HepG2 (cell line): Measurements from ENCODE around the gene TNIP1. TPM values are rescaled to one million over a fixed set of nuclear protein-coding genes. Genes with fewer than 3 reads are reported as not detected.

Source experiments
- ATAC-seq: fragments of 200-7000 bp; cut with Tn5 transposase; 3 replicates; pipeline ENCODE4 v1.9.1; 2020; ENCODE audit warnings: mild to moderate bottlenecking, moderate library complexity
- BruUV-seq: library from RNA; stranded (reverse); fragments of 400-500 nt; replicated peaks from 2 replicates; lab custom pipeline; 2021; lab: Mats Ljungman, UMichigan
- CTCF ChIA-PET: fragments of 300-600 bp; formaldehyde crosslinking; extraction: SDS; loops from one replicate; lab custom pipeline; 2021; ENCODE audit warnings: low total read pairs, inconsistent platforms, low intra/inter-chr PET ratio; lab: Yijun Ruan, JAX
- POLR2A ChIA-PET: fragments of 350-600 bp; sonication (Branson Sonifier 250); formaldehyde crosslinking; loops from one replicate; lab custom pipeline; 2020; ENCODE audit warnings: antibody characterized with exemption, inconsistent platforms; lab: Yijun Ruan, JAX
- DNase-seq: peaks from one replicate; pipeline ENCODE4 v3.0.0-alpha.2; 2015; ENCODE audit warnings: low spot score
- FAIRE-seq: peaks from 3 replicates; lab custom pipeline; 2011; peaks lifted over from hg19 to GRCh38; lab: Jason Lieb, UNC
- H2AFZ ChIP-seq: one replicate; pipeline ENCODE4 v1.6.1; 2011; ENCODE audit warnings: low read length, inconsistent platforms
- H3K27ac ChIP-seq: fragments of 300-600 bp; 3 replicates; pipeline ENCODE4 v1.8.0; 2011; ENCODE audit warnings: mixed run types, mild to moderate bottlenecking, mixed read lengths, low read length, inconsistent platforms; ENCODE audit not compliant: insufficient read depth; ENCODE audit errors: extremely low read length
- H3K27me3 ChIP-seq, 2 experiments: fragments of 200-600 bp in 1 of 2; 2 replicates in 1 of 2; 3 replicates in 1 of 2; pipeline versions ENCODE4 v1.6.0 to v1.8.0; 2011; ENCODE audit warnings: low read length in 2 of 2, mild to moderate bottlenecking in 2 of 2, moderate library complexity in 2 of 2, inconsistent platforms in 1 of 2; ENCODE audit not compliant: insufficient read depth in 2 of 2, control insufficient read depth in 1 of 2
- H3K36me3 ChIP-seq, 2 experiments: fragments of 200-600 bp in 1 of 2; replicated peaks in 1 of 2; 2 replicates in 1 of 2; 3 replicates in 1 of 2; pipeline versions ENCODE4 v1.5.1 to v1.8.0; 2011; ENCODE audit warnings: low read length in 2 of 2, inconsistent platforms in 1 of 2; ENCODE audit not compliant: insufficient read depth in 2 of 2, control insufficient read depth in 1 of 2
- H3K4me1 ChIP-seq: 2 replicates; pipeline ENCODE4 v1.5.1; 2012; ENCODE audit warnings: low read length, inconsistent platforms; ENCODE audit not compliant: insufficient read depth
- H3K4me2 ChIP-seq: 2 replicates; pipeline ENCODE4 v1.6.0; 2011; ENCODE audit warnings: low read depth, low read length, inconsistent platforms
- H3K4me3 ChIP-seq, 3 experiments: fragments of 200-600 bp in 1 of 3; sonication (generic), shearing (Covaris generic) in 1 of 3; replicated peaks in 1 of 3; 2 replicates each; pipeline ENCODE4 v1.5.1; 2011 to 2016; ENCODE audit warnings: low read length in 3 of 3, inconsistent platforms in 2 of 3, low read depth in 2 of 3, mild to moderate bottlenecking in 2 of 3, control low read depth in 1 of 3, mixed read lengths in 1 of 3; ENCODE audit not compliant: insufficient read depth in 1 of 3
- H3K79me2 ChIP-seq: one replicate; pipeline ENCODE4 v1.6.1; 2011; ENCODE audit warnings: low read length, inconsistent platforms; ENCODE audit not compliant: insufficient read depth
- H3K9ac ChIP-seq: 2 replicates; pipeline ENCODE4 v1.6.0; 2011; ENCODE audit warnings: mild to moderate bottlenecking, low read depth, low read length, inconsistent platforms; ENCODE audit not compliant: insufficient read depth
- H3K9me3 ChIP-seq: 2 replicates; pipeline ENCODE4 v1.5.1; 2012; ENCODE audit warnings: mild to moderate bottlenecking, low read length
- H4K20me1 ChIP-seq: 2 replicates; pipeline ENCODE4 v1.6.0; 2011; ENCODE audit warnings: inconsistent platforms, mild to moderate bottlenecking, low read length, moderate library complexity; ENCODE audit not compliant: insufficient read depth
- ETV5 ChIP-seq: IDR thresholded peaks from 2 replicates; pipeline ENCODE4 v1.6.1; 2018; ENCODE audit warnings: missing biosample characterization, missing genetic modification reagents, inconsistent platforms, borderline replicate concordance
- FOXO4 ChIP-seq: sonication (generic); formaldehyde crosslinking; conservative IDR thresholded peaks from 2 replicates; pipeline ENCODE4 v1.8.1; 2023; ENCODE audit warnings: missing genetic modification reagents
- FOXP4 ChIP-seq: sonication (generic); formaldehyde crosslinking; IDR thresholded peaks from 2 replicates; pipeline ENCODE4 v1.4.0; 2020; ENCODE audit warnings: missing genetic modification reagents
- HHEX ChIP-seq: IDR thresholded peaks from 2 replicates; pipeline ENCODE4 v1.6.1; 2016; ENCODE audit warnings: control low read depth
- SKI ChIP-seq: fragments of 450-650 bp; IDR thresholded peaks from one replicate; pipeline ENCODE4 v1.6.1; 2018; ENCODE audit warnings: mild to moderate bottlenecking; ENCODE audit not compliant: partially characterized antibody
- SP140L ChIP-seq: sonication (generic); formaldehyde crosslinking; IDR thresholded peaks from 2 replicates; pipeline ENCODE4 v1.4.0; 2020; ENCODE audit warnings: missing genetic modification reagents, borderline replicate concordance
- SRSF1 ChIP-seq: fragments of 200-400 bp; formaldehyde crosslinking; optimal IDR thresholded peaks from 2 replicates; pipeline ENCODE3; 2017; ENCODE audit warnings: mild to moderate bottlenecking, low read depth, low read length, moderate library complexity
- ZNF253 ChIP-seq: sonication (generic); formaldehyde crosslinking; IDR thresholded peaks from 2 replicates; pipeline ENCODE4 v1.8.0; 2022; ENCODE audit warnings: mild to moderate bottlenecking, missing genetic modification reagents, borderline replicate concordance
- ZNF572 ChIP-seq: sonication (generic); formaldehyde crosslinking; IDR thresholded peaks from 2 replicates; pipeline ENCODE4 v1.5.1; 2020; ENCODE audit warnings: mild to moderate bottlenecking, missing genetic modification reagents
- ZNF644 ChIP-seq: IDR thresholded peaks from 2 replicates; pipeline ENCODE4 v1.6.1; 2016; ENCODE audit warnings: low read depth
- ZNF781 ChIP-seq: sonication (generic); formaldehyde crosslinking; IDR thresholded peaks from 2 replicates; pipeline ENCODE4 v1.5.1; 2020; ENCODE audit warnings: borderline replicate concordance, mild to moderate bottlenecking, missing genetic modification reagents; ENCODE audit errors: not compliant biosample characterization
- whole genome bisulfite sequencing: methylation state at CpG from one replicate; pipeline ENCODE4 v1.1.6; 2017; ENCODE audit warnings: low lambda C conversion rate; 5-methylcytosine and 5-hydroxymethylcytosine counted together
- in situ Hi-C: cut with HindIII; loops from 2 replicates; pipeline ENCODE4 v1.10.0; 2017; ENCODE audit warnings: low pct_unique_long_range_greater_than_20kb; ENCODE audit not compliant: extremely low pct_ligation_motif_present
- intact Hi-C: fragments of 100-400 bp; cut with micrococcal nuclease; formaldehyde crosslinking; loops from one replicate; pipeline ENCODE4 v1.10.0; 2022; ENCODE audit not compliant: unreplicated experiment
- polyA plus RNA-seq, 8 experiments: library from polyadenylated mRNA; depleted of rRNA in 3 of 8; stranded (reverse) in 7 of 8; unstranded in 1 of 8; fragments of >200 nt; fragmentation: Illumina TruSeq in 4 of 8; extraction: Trizol in 4 of 8; gene quantifications; 2 replicates each; pipeline versions ENCODE4 v1.2.1 to v1.2.3, GENCODE V29; 2011 to 2016; ENCODE audit warnings: low read depth in 4 of 8, missing spikeins in 1 of 8, mixed read lengths in 1 of 8; ENCODE audit not compliant: insufficient read depth in 1 of 8
- total RNA-seq, 5 experiments: library from RNA; depleted of rRNA; stranded (reverse); fragments of >200 nt; fragmentation: Illumina TruSeq; extraction: Trizol; gene quantifications; 2 replicates each; pipeline ENCODE4 v1.2.3, GENCODE V29; 2016; ENCODE audit warnings: low read depth in 1 of 5

TNIP1 gene
- total and polyA plus RNA-seq, 2 of the 13 experiments (the other 11 are each of a cell fraction or from before 2014, with no cell fraction given) = 26.2 to 45.9 TPM

GRCh38 chr5:151066920-151067319, 13.9 kb downstream of the TNIP1 start:
- Histone ChIP-seq H4K20me1 (peaks cover 67% of the 10 kb centered on the region; the same call in 1 of the 2 replicates), H3K27me3 (no peaks in the 10 kb centered on the region), H3K36me3 (peaks cover 28 to 62% of the 10 kb centered on the region in 2 experiments), H3K9ac (no peak overlapping the region), H3K4me2 (no peak overlapping the region), H3K4me3 (no peak overlapping the region), H3K9me3 (no peaks in the 10 kb centered on the region), H3K4me1 (peaks cover 47% of the 10 kb centered on the region), H3K79me2 (peaks cover 74% of the 10 kb centered on the region), H3K27ac (no peak overlapping the region), H2AFZ (no peak overlapping the region)
- 95% methylated on average over 6 of the region's 6 CpGs for WGBS
- CTCF ChIA-PET = no interaction called here
- FAIRE-seq (no peak), DNase-seq (no peak), ATAC-seq (no peak)
- POLR2A ChIA-PET = no interaction called here
- TF ChIP-seq SP140L = no peak
- no peak for TF ChIP-seq SKI
- no peak for TF ChIP-seq HHEX (CRISPR knock-in tag)
- TF ChIP-seq ZNF253 (CRISPR knock-in tag) = no peak
- no peak for TF ChIP-seq SRSF1
- TF ChIP-seq ZNF572 = no peak
- TF ChIP-seq ZNF781 (CRISPR knock-in tag) = no peak
- TF ChIP-seq ETV5 = no peak
- TF ChIP-seq ZNF644 (CRISPR knock-in tag) = no peak
- TF ChIP-seq FOXP4 (CRISPR knock-in tag) = no peak
- TF ChIP-seq FOXO4 (CRISPR knock-in tag) = no peak
- no TSS peak for BruUV-seq
- intact Hi-C loops (no loop called here), in situ Hi-C loops (no loop called here)
